ENCODE results near the gene ATOH1. TPM values are rescaled to one million over a fixed set of nuclear protein-coding genes. Genes with fewer than 3 reads are reported as not detected.

Gene ATOH1
- total and polyA plus RNA-seq, 2 experiments from 2014 or later: 0.24 to 0.69 TPM

DNA sequence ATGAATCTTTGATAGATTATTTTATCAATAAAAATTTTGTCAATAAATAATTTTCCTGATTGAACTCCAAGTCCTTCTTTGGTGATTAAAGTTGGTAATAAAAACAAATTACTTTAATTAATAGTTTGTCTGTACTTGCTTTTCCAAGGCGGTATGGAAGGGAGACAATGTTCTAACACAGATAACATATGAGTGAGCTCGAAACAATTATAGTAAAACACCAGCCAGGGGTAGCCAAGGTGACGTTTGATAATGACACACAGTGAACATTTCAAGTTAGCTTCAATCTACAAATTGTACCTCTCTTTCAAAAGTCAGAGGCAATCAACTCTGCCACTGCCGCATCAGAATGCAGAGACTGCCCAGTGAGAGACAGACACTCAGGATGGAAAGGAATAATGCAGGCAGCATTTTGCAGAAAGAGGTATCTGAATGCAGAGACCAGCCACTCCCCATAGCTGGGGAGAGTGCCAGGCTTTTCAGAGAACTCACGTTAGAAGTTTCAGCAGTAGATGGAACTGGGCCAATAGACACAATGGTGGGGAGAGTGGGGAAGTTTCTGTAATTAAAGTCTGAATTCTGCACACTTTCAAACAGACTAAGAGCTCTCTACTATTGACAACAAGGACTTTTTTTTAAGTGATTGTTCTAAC lies 18.1 kb upstream of the ATOH1 start:
- peaks cover 22% of the 10 kb centered on the region for H3K4me1 ChIP-seq (ENCODE audit: insufficient read depth)
- H3K4me3 Mint-ChIP-seq: no peak overlapping the region
- H3K9me3 Mint-ChIP-seq: no peaks in the 10 kb centered on the region
- no peak overlapping the region for H2AFZ ChIP-seq
- H3K79me2 ChIP-seq (replicated peaks; ENCODE audit: insufficient read depth): no peaks in the 10 kb centered on the region
- H3K27ac ChIP-seq (ENCODE audit: low read depth): no peak overlapping the region
- H3K4me1 Mint-ChIP-seq: peaks cover 13% of the 10 kb centered on the region
- H4K20me1 ChIP-seq (replicated peaks; ENCODE audit: insufficient read depth): no peaks in the 10 kb centered on the region
- no peak overlapping the region for H3K4me3 ChIP-seq
- H3K9me2 ChIP-seq (ENCODE audit: insufficient read depth): no peaks in the 10 kb centered on the region; the same call in 1 of the 2 replicates
- TF ChIP-seq NANOG (IDR thresholded peaks at IDR 0.05; ENCODE audit: borderline replicate concordance): no peak
- TF ChIP-seq, protein P1, sequence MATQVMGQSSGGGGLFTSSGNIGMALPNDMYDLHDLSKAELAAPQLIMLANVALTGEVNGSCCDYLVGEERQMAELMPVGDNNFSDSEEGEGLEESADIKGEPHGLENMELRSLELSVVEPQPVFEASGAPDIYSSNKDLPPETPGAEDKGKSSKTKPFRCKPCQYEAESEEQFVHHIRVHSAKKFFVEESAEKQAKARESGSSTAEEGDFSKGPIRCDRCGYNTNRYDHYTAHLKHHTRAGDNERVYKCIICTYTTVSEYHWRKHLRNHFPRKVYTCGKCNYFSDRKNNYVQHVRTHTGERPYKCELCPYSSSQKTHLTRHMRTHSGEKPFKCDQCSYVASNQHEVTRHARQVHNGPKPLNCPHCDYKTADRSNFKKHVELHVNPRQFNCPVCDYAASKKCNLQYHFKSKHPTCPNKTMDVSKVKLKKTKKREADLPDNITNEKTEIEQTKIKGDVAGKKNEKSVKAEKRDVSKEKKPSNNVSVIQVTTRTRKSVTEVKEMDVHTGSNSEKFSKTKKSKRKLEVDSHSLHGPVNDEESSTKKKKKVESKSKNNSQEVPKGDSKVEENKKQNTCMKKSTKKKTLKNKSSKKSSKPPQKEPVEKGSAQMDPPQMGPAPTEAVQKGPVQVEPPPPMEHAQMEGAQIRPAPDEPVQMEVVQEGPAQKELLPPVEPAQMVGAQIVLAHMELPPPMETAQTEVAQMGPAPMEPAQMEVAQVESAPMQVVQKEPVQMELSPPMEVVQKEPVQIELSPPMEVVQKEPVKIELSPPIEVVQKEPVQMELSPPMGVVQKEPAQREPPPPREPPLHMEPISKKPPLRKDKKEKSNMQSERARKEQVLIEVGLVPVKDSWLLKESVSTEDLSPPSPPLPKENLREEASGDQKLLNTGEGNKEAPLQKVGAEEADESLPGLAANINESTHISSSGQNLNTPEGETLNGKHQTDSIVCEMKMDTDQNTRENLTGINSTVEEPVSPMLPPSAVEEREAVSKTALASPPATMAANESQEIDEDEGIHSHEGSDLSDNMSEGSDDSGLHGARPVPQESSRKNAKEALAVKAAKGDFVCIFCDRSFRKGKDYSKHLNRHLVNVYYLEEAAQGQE (IDR thresholded peaks at IDR 0.05; ENCODE audit: unreplicated experiment): no peak
- no peak for TF ChIP-seq CREB1 (CRISPR knock-in tag; IDR thresholded peaks at IDR 0.05; ENCODE audit: low read depth)
- no peak for TF ChIP-seq STAT1 (IDR thresholded peaks at IDR 0.05; ENCODE audit: unreplicated experiment)
- TF ChIP-seq, protein P2, sequence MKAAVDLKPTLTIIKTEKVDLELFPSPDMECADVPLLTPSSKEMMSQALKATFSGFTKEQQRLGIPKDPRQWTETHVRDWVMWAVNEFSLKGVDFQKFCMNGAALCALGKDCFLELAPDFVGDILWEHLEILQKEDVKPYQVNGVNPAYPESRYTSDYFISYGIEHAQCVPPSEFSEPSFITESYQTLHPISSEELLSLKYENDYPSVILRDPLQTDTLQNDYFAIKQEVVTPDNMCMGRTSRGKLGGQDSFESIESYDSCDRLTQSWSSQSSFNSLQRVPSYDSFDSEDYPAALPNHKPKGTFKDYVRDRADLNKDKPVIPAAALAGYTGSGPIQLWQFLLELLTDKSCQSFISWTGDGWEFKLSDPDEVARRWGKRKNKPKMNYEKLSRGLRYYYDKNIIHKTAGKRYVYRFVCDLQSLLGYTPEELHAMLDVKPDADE (IDR thresholded peaks at IDR 0.05): no peak
- TF ChIP-seq, protein P3, sequence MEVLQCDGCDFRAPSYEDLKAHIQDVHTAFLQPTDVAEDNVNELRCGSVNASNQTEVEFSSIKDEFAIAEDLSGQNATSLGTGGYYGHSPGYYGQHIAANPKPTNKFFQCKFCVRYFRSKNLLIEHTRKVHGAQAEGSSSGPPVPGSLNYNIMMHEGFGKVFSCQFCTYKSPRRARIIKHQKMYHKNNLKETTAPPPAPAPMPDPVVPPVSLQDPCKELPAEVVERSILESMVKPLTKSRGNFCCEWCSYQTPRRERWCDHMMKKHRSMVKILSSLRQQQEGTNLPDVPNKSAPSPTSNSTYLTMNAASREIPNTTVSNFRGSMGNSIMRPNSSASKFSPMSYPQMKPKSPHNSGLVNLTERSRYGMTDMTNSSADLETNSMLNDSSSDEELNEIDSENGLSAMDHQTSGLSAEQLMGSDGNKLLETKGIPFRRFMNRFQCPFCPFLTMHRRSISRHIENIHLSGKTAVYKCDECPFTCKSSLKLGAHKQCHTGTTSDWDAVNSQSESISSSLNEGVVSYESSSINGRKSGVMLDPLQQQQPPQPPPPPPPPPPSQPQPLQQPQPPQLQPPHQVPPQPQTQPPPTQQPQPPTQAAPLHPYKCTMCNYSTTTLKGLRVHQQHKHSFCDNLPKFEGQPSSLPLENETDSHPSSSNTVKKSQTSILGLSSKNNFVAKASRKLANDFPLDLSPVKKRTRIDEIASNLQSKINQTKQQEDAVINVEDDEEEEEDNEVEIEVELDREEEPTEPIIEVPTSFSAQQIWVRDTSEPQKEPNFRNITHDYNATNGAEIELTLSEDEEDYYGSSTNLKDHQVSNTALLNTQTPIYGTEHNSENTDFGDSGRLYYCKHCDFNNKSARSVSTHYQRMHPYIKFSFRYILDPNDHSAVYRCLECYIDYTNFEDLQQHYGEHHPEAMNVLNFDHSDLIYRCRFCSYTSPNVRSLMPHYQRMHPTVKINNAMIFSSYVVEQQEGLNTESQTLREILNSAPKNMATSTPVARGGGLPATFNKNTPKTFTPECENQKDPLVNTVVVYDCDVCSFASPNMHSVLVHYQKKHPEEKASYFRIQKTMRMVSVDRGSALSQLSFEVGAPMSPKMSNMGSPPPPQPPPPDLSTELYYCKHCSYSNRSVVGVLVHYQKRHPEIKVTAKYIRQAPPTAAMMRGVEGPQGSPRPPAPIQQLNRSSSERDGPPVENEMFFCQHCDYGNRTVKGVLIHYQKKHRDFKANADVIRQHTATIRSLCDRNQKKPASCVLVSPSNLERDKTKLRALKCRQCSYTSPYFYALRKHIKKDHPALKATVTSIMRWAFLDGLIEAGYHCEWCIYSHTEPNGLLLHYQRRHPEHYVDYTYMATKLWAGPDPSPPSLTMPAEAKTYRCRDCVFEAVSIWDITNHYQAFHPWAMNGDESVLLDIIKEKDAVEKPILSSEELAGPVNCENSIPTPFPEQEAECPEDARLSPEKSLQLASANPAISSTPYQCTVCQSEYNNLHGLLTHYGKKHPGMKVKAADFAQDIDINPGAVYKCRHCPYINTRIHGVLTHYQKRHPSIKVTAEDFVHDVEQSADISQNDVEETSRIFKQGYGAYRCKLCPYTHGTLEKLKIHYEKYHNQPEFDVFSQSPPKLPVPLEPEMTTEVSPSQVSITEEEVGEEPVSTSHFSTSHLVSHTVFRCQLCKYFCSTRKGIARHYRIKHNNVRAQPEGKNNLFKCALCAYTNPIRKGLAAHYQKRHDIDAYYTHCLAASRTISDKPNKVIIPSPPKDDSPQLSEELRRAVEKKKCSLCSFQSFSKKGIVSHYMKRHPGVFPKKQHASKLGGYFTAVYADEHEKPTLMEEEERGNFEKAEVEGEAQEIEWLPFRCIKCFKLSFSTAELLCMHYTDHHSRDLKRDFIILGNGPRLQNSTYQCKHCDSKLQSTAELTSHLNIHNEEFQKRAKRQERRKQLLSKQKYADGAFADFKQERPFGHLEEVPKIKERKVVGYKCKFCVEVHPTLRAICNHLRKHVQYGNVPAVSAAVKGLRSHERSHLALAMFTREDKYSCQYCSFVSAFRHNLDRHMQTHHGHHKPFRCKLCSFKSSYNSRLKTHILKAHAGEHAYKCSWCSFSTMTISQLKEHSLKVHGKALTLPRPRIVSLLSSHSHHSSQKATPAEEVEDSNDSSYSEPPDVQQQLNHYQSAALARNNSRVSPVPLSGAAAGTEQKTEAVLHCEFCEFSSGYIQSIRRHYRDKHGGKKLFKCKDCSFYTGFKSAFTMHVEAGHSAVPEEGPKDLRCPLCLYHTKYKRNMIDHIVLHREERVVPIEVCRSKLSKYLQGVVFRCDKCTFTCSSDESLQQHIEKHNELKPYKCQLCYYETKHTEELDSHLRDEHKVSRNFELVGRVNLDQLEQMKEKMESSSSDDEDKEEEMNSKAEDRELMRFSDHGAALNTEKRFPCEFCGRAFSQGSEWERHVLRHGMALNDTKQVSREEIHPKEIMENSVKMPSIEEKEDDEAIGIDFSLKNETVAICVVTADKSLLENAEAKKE (CRISPR knock-in tag; IDR thresholded peaks at IDR 0.05): no peak
- TF ChIP-seq ZNF114 (CRISPR knock-in tag; IDR thresholded peaks at IDR 0.05): no peak
- TF ChIP-seq JUNB (IDR thresholded peaks at IDR 0.05; ENCODE audit: unreplicated experiment): no peak
- no peak overlapping the region for H3K4me2 ChIP-seq
- H3K36me3 Mint-ChIP-seq (ENCODE audit: low read depth): no peaks in the 10 kb centered on the region
- no peaks in the 10 kb centered on the region for H3F3A ChIP-seq (replicated peaks; ENCODE audit: low read depth)
- no peaks in the 10 kb centered on the region for H3K27me3 ChIP-seq (ENCODE audit: insufficient read depth)
- no peak overlapping the region for H3K27ac Mint-ChIP-seq
- H3K36me3 ChIP-seq (ENCODE audit: insufficient read depth): no peaks in the 10 kb centered on the region
- no peaks in the 10 kb centered on the region for H3K27me3 Mint-ChIP-seq (ENCODE audit: insufficient read depth, low read depth, poor library complexity)
- peak; percentile 29; the same call in 2 of the 3 replicates for ATAC-seq
- DNase-seq (ENCODE audit: low spot score): no peak
